NCI-H2171 (cell line): ENCODE measurements around the gene TAS1R1.
"Not testable (repeated sequence)": the region's sequence is repeated elsewhere in the genome, so short reads cannot be mapped to it uniquely, and the experiment has no call there.

Experiments
- DNase-seq: peaks from one replicate; lab custom pipeline; 2025; lab: John Stamatoyannopoulos, UW

TAS1R1 gene

GRCh38 chr1:6521536-6521935, 33.6 kb upstream of the TAS1R1 start:
- no peak for DNase-seq

GRCh38 chr1:6523566-6523965, 31.5 kb upstream of the TAS1R1 start:
- DNase-seq = no peak

- no peak for DNase-seq
Observed at GRCh38 chr1:6526316-6526715, 28.8 kb upstream of the TAS1R1 start.

GRCh38 chr1:6528492-6528891, 26.6 kb upstream of the TAS1R1 start:
- DNase-seq = no peak

- DNase-seq = no peak
Observed at GRCh38 chr1:6530504-6531160, 24.5 kb upstream of the TAS1R1 start.

- DNase-seq = no peak
Observed at GRCh38 chr1:6531996-6532395, 23.1 kb upstream of the TAS1R1 start.

- no peak for DNase-seq
Observed at GRCh38 chr1:6534248-6534822, 20.8 kb upstream of the TAS1R1 start.

- DNase-seq = no peak
Observed at GRCh38 chr1:6535214-6535613, 19.9 kb upstream of the TAS1R1 start.

GRCh38 chr1:6536291-6536690, 18.8 kb upstream of the TAS1R1 start:
- no peak for DNase-seq

- no peak for DNase-seq
Observed at GRCh38 chr1:6538956-6539355, 16.2 kb upstream of the TAS1R1 start.

GRCh38 chr1:6544831-6545230, 10.3 kb upstream of the TAS1R1 start:
- no peak for DNase-seq

GRCh38 chr1:6545276-6546112, 9.6 kb upstream of the TAS1R1 start:
- DNase-seq = no peak

- DNase-seq = no peak
Observed at GRCh38 chr1:6546326-6546725, 8.8 kb upstream of the TAS1R1 start.

GRCh38 chr1:6547301-6547700, 7.8 kb upstream of the TAS1R1 start:
- no peak for DNase-seq

GRCh38 chr1:6554031-6554906, 838 bp upstream of the TAS1R1 start, which contains the start of gene NOL9:
TSS of gene NOL9 (minus strand) at chr1:6554513. CDS start at chr1:6554502, 11 bp downstream.
- peak; percentile 88 for DNase-seq

- DNase-seq = no peak
Observed at GRCh38 chr1:6557597-6557996, 2.5 kb downstream of the TAS1R1 start.

- not testable (repeated sequence) for DNase-seq
Observed at GRCh38 chr1:6559161-6559560, 4.1 kb downstream of the TAS1R1 start.

GRCh38 chr1:6560267-6560666, 5.2 kb downstream of the TAS1R1 start:
- no peak for DNase-seq

GRCh38 chr1:6569033-6569432, 13.9 kb downstream of the TAS1R1 start:
- no peak for DNase-seq

GRCh38 chr1:6570100-6570499, 15.0 kb downstream of the TAS1R1 start:
- no peak for DNase-seq

GRCh38 chr1:6570987-6571386, 15.9 kb downstream of the TAS1R1 start:
- no peak for DNase-seq
